Neural cell (in vitro differentiated cells): Measurements from ENCODE around the gene SMIM35. TPM values are rescaled to one million over a fixed set of nuclear protein-coding genes. Genes with fewer than 3 reads are reported as not detected.

Source experiments
- H2AFZ ChIP-seq: fragments of 200-600, 300-800 bp; sonication (generic), shearing (Covaris generic); 2 replicates; pipeline ENCODE4 v1.6.0; 2014; ENCODE audit warnings: low read depth, mild to moderate bottlenecking, antibody characterized with exemption, low read length, moderate library complexity
- H3F3A ChIP-seq: fragments of 200-600 bp; shearing (Covaris generic); 2 replicates; pipeline ENCODE4 v1.6.1; 2016; ENCODE audit warnings: mild to moderate bottlenecking, moderate library complexity, mixed read lengths, antibody characterized with exemption, low read length; ENCODE audit not compliant: insufficient read depth, poor library complexity, severe bottlenecking
- H3K27ac ChIP-seq: fragments of 200-600, 300-800 bp; sonication (generic), shearing (Covaris generic); 2 replicates; pipeline ENCODE4 v1.5.1; 2014; ENCODE audit warnings: mild to moderate bottlenecking, low read length, moderate library complexity
- H3K27me3 ChIP-seq: fragments of 300-800, 200-600 bp; sonication (generic), shearing (Covaris generic); 2 replicates; pipeline ENCODE4 v1.6.0; 2014; ENCODE audit warnings: mild to moderate bottlenecking, low read depth, low read length, moderate library complexity; ENCODE audit not compliant: insufficient read depth
- H3K36me3 ChIP-seq: fragments of 300-800, 200-600 bp; sonication (generic), shearing (Covaris generic); 2 replicates; pipeline ENCODE4 v1.5.1; 2014; ENCODE audit warnings: mild to moderate bottlenecking, antibody characterized with exemption, low read length, moderate library complexity; ENCODE audit not compliant: insufficient read depth
- H3K4me2 ChIP-seq: fragments of 300-800, 200-600 bp; sonication (generic), shearing (Covaris generic); 2 replicates; pipeline ENCODE4 v1.6.0; 2014; ENCODE audit warnings: mild to moderate bottlenecking, low read length
- H3K4me3 ChIP-seq: fragments of 300-800, 200-600 bp; sonication (generic), shearing (Covaris generic); 2 replicates; pipeline ENCODE4 v1.5.1; 2014; ENCODE audit warnings: mild to moderate bottlenecking, low read length, moderate library complexity
- H3K79me2 ChIP-seq: fragments of 200-600 bp; shearing (Covaris generic); replicated peaks from 2 replicates; pipeline ENCODE4 v1.6.0; 2014; ENCODE audit warnings: mild to moderate bottlenecking, low read length, moderate library complexity; ENCODE audit not compliant: insufficient read depth
- H3K9ac ChIP-seq: fragments of 300-800, 200-600 bp; sonication (generic), shearing (Covaris generic); 2 replicates; pipeline ENCODE4 v1.6.1; 2016; ENCODE audit warnings: mild to moderate bottlenecking, low read length, mixed read lengths
- H3K9me2 ChIP-seq: fragments of 200-600 bp; shearing (Covaris generic); 2 replicates; pipeline ENCODE4 v1.6.1; 2016; ENCODE audit warnings: mild to moderate bottlenecking, low read length, mixed read lengths; ENCODE audit not compliant: insufficient read depth
- H3K9me3 ChIP-seq: fragments of 200-600, 300-800 bp; sonication (generic), shearing (Covaris generic); 2 replicates; pipeline ENCODE4 v1.6.1; 2016; ENCODE audit warnings: mild to moderate bottlenecking, mixed run types, low read length, moderate library complexity, mixed read lengths
- H4K20me1 ChIP-seq: fragments of 200-600 bp; shearing (Covaris generic); 2 replicates; pipeline ENCODE4 v1.6.1; 2016; ENCODE audit warnings: mild to moderate bottlenecking, mixed run types; ENCODE audit not compliant: insufficient read depth
- CTCF ChIP-seq: fragments of 450-650 bp; IDR thresholded peaks from 2 replicates; pipeline ENCODE4 v1.5.1; 2014; ENCODE audit warnings: antibody characterized with exemption, mild to moderate bottlenecking, moderate library complexity; ENCODE audit not compliant: poor library complexity, severe bottlenecking
- EP300 ChIP-seq: fragments of 450-650 bp; conservative IDR thresholded peaks from 2 replicates; pipeline ENCODE4 v1.6.1; 2014; ENCODE audit warnings: antibody characterized with exemption, mild to moderate bottlenecking, moderate library complexity; ENCODE audit not compliant: poor library complexity, severe bottlenecking
- EZH2 ChIP-seq: fragments of 200-600, 300-800 bp; shearing (Covaris generic), sonication (generic); IDR thresholded peaks from 2 replicates; pipeline ENCODE4 v1.6.1; 2014; ENCODE audit warnings: antibody characterized with exemption, low read length, borderline replicate concordance, mild to moderate bottlenecking; ENCODE audit not compliant: insufficient read depth, poor library complexity, severe bottlenecking
- MXI1 ChIP-seq: fragments of 450-650 bp; conservative IDR thresholded peaks from 2 replicates; pipeline ENCODE4 v1.6.1; 2014; ENCODE audit warnings: antibody characterized with exemption, mild to moderate bottlenecking; ENCODE audit not compliant: poor library complexity, severe bottlenecking
- POLR2AphosphoS5 ChIP-seq: IDR thresholded peaks from 2 replicates; pipeline ENCODE4 v1.6.1; 2012
- RAD21 ChIP-seq: fragments of 450-650 bp; conservative IDR thresholded peaks from 2 replicates; pipeline ENCODE4 v1.6.1; 2014; ENCODE audit warnings: antibody characterized with exemption, mild to moderate bottlenecking, moderate library complexity
- REST ChIP-seq: IDR thresholded peaks from 2 replicates; pipeline ENCODE4 v1.6.1; 2012; ENCODE audit warnings: borderline replicate concordance
- SMC3 ChIP-seq: fragments of 450-650 bp; conservative IDR thresholded peaks from 2 replicates; pipeline ENCODE4 v1.6.1; 2014; ENCODE audit warnings: antibody characterized with exemption, mild to moderate bottlenecking, moderate library complexity; ENCODE audit not compliant: poor library complexity
- TAF1 ChIP-seq: IDR thresholded peaks from 2 replicates; pipeline ENCODE4 v1.6.1; 2012; ENCODE audit warnings: low read depth
- polyA plus RNA-seq: library from polyadenylated mRNA; depleted of rRNA; stranded (reverse); fragments of >200 nt; gene quantifications from 2 replicates; pipeline ENCODE4 v1.2.3, GENCODE V29; 2014

Gene SMIM35
- polyA plus RNA-seq, 1 donor from 2014 or later = not detected

GRCh38 chr11:117958949-117959348 is 127.8 kb downstream of the SMIM35 start:
- Histone ChIP-seq H3F3A (no peaks in the 10 kb centered on the region), H3K9me2 (no peaks in the 10 kb centered on the region), H2AFZ (no peak overlapping the region), H3K4me3 (no peak overlapping the region), H3K9ac (no peak overlapping the region), H3K27ac (no peak overlapping the region), H3K4me2 (no peak overlapping the region), H3K36me3 (no peaks in the 10 kb centered on the region), H3K9me3 (no peaks in the 10 kb centered on the region), H3K27me3 (no peaks in the 10 kb centered on the region), H4K20me1 (no peaks in the 10 kb centered on the region), H3K79me2 (no peaks in the 10 kb centered on the region)
- TF ChIP-seq EZH2 (no peak), CTCF (no peak), SMC3 (no peak), EP300 (no peak), REST (no peak), TAF1 (no peak), POLR2AphosphoS5 (no peak), MXI1 (no peak), RAD21 (no peak)

Other genes starting within 250 kb of the SMIM35 start
- 218 and 259 TPM in 2 replicates for gene FXYD6, start 210.3 kb downstream of the SMIM35 start, polyA plus RNA-seq
- not detected in 2 replicates for gene TMPRSS13, start 157.6 kb downstream of the SMIM35 start, polyA plus RNA-seq
- gene IL10RA, start 100.6 kb downstream of the SMIM35 start, polyA plus RNA-seq = 0.76 and 1.1 TPM in 2 replicates
- not detected in 2 replicates for gene TMPRSS4, start 9.9 kb downstream of the SMIM35 start, polyA plus RNA-seq
- 0.61 and 0.92 TPM in 2 replicates for gene SCN4B, start 65.9 kb upstream of the SMIM35 start, polyA plus RNA-seq
- gene SCN2B, start 89.7 kb upstream of the SMIM35 start, polyA plus RNA-seq = 1.0 and 1.1 TPM in 2 replicates
- gene JAML, start 138.0 kb upstream of the SMIM35 start, polyA plus RNA-seq = 0.28 TPM in 1 of 2 replicates, not detected in the other
- 3.6 and 5.4 TPM in 2 replicates for gene MPZL3, start 165.4 kb upstream of the SMIM35 start, polyA plus RNA-seq
- gene MPZL2, start 177.3 kb upstream of the SMIM35 start, polyA plus RNA-seq = not detected in 2 replicates
- not detected in 2 replicates for gene CD3E, start 217.8 kb upstream of the SMIM35 start, polyA plus RNA-seq